ENCODE measurements around the gene SLCO1B3. TPM values are rescaled to one million over a fixed set of nuclear protein-coding genes. Genes with fewer than 3 reads are reported as not detected.

The SLCO1B3 gene
- total RNA-seq: 0.07 TPM in 1 of 2 replicates, not detected in the other

GRCh38 chr12:20810487-20810886, at the start of gene SLCO1B3:
Gene SLCO1B3 (plus strand): TSS chr12:20810705. CDS start chr12:20815739, 5,034 bp downstream.

Other genes with a start within 250 kb of the SLCO1B3 start
- 0.63 and 2.0 TPM in 2 replicates for gene SLCO1C1, start 115.4 kb upstream of the SLCO1B3 start, total RNA-seq